IPS DF 6.9 (cell line): Measurements from ENCODE around the gene RBL1.
"Not testable (repeated sequence)": the region's sequence is repeated elsewhere in the genome, so short reads cannot be mapped to it uniquely, and the experiment has no call there.

ENCODE experiments used
- DNase-seq: peaks from one replicate; pipeline ENCODE4 v3.0.0-alpha.2; 2013; ENCODE audit warnings: low read depth, low spot score
- H3K27ac ChIP-seq: one replicate; pipeline ENCODE4 v1.5.1; 2013; ENCODE audit warnings: low read length, control low read depth
- H3K27me3 ChIP-seq: 2 replicates; pipeline ENCODE4 v1.6.1; 2013; ENCODE audit warnings: mild to moderate bottlenecking, low read length; ENCODE audit not compliant: control insufficient read depth, insufficient read depth
- H3K36me3 ChIP-seq: 2 replicates; pipeline ENCODE4 v1.6.1; 2013; ENCODE audit warnings: low read length; ENCODE audit not compliant: control insufficient read depth, insufficient read depth
- H3K4me1 ChIP-seq: 2 replicates; pipeline ENCODE4 v1.6.1; 2013; ENCODE audit warnings: low read length; ENCODE audit not compliant: control insufficient read depth, insufficient read depth
- H3K4me3 ChIP-seq: 2 replicates; pipeline ENCODE4 v1.5.1; 2013; ENCODE audit warnings: mild to moderate bottlenecking, low read length
- H3K9me3 ChIP-seq: 2 replicates; pipeline ENCODE4 v1.6.1; 2013; ENCODE audit warnings: low read length, inconsistent platforms; ENCODE audit not compliant: control insufficient read depth, insufficient read depth
- WGBS: extraction: QIAGEN DNeasy Blood & Tissue Kit; methylation state at CpG from one replicate; pipeline ENCODE4 v1.1.7; 2013; ENCODE audit warnings: mixed read lengths, missing lambda C conversion rate; ENCODE audit not compliant: insufficient read length, insufficient coverage; 5-methylcytosine and 5-hydroxymethylcytosine counted together

The RBL1 gene

GRCh38 chr20:37095599-37096414 lies at the start of gene RBL1:
TSS of gene RBL1 (minus strand) at chr20:37095997. CDS start at chr20:37095928, 69 bp downstream.
- WGBS, result no CpG with 5 or more reads among the region's 58 CpGs

GRCh38 chr20:37144856-37145404 lies 49.1 kb upstream of the RBL1 start:
- Histone ChIP-seq H3K27ac (no peak overlapping the region), H3K4me1 (no peaks in the 10 kb centered on the region), H3K27me3 (no peaks in the 10 kb centered on the region), H3K4me3 (no peak overlapping the region), H3K9me3 (no peaks in the 10 kb centered on the region), H3K36me3 (no peaks in the 10 kb centered on the region)
- no peak for DNase-seq
- WGBS, result no CpG with 5 or more reads among the region's 8 CpGs

More at GRCh38 chr20:37095599-37096414, at the start of gene RBL1:
- Histone ChIP-seq H3K4me3 (peak within 1 kb of the TSS; percentile 60; the same call in 1 of the 2 replicates), H3K27me3 (no peaks in the 10 kb centered on the region), H3K9me3 (no peaks in the 10 kb centered on the region), H3K36me3 (no peaks in the 10 kb centered on the region), H3K27ac (no peak within 1 kb of the TSS), H3K4me1 (no peaks in the 10 kb centered on the region)
- peak; percentile 72 for DNase-seq

- WGBS, result no CpG with 5 or more reads among the region's 3 CpGs
- no peak for DNase-seq
These were observed 46.9 kb upstream of the RBL1 start for GRCh38 chr20:37142708-37143107.

GRCh38 chr20:37137547-37137946 lies 41.8 kb upstream of the RBL1 start:
- no peak for DNase-seq
- WGBS, result no CpG with 5 or more reads among the region's 4 CpGs
- Histone ChIP-seq H3K27me3 (no peaks in the 10 kb centered on the region), H3K4me3 (no peak overlapping the region), H3K27ac (no peak overlapping the region), H3K36me3 (no peaks in the 10 kb centered on the region), H3K9me3 (no peaks in the 10 kb centered on the region), H3K4me1 (no peaks in the 10 kb centered on the region)

More at GRCh38 chr20:37142708-37143107, 46.9 kb upstream of the RBL1 start:
- H3K27ac ChIP-seq, result no peak overlapping the region
- H3K27me3 ChIP-seq, result no peaks in the 10 kb centered on the region
- no peak overlapping the region for H3K4me3 ChIP-seq
- no peaks in the 10 kb centered on the region for H3K36me3 ChIP-seq
- H3K9me3 ChIP-seq, result no peaks in the 10 kb centered on the region
- no peaks in the 10 kb centered on the region for H3K4me1 ChIP-seq

- Histone ChIP-seq H3K36me3 (no peaks in the 10 kb centered on the region), H3K9me3 (no peaks in the 10 kb centered on the region), H3K27me3 (no peaks in the 10 kb centered on the region), H3K27ac (no peak overlapping the region), H3K4me1 (no peaks in the 10 kb centered on the region), H3K4me3 (no peak overlapping the region)
- WGBS, result no CpG with 5 or more reads among the region's 2 CpGs
- DNase-seq, result no peak
These were observed 38.2 kb upstream of the RBL1 start for GRCh38 chr20:37133952-37134351.

- Histone ChIP-seq H3K9me3 (no peaks in the 10 kb centered on the region), H3K27ac (no peak overlapping the region), H3K36me3 (no peaks in the 10 kb centered on the region), H3K4me3 (no peak overlapping the region), H3K27me3 (no peaks in the 10 kb centered on the region), H3K4me1 (no peaks in the 10 kb centered on the region)
- no peak for DNase-seq
- WGBS, result no CpG with 5 or more reads among the region's 3 CpGs
These were observed 35.7 kb upstream of the RBL1 start for GRCh38 chr20:37131486-37131885.

- H3K4me3 ChIP-seq, result no peak overlapping the region
- no peaks in the 10 kb centered on the region for H3K36me3 ChIP-seq
- H3K27me3 ChIP-seq, result no peaks in the 10 kb centered on the region
- no peak overlapping the region for H3K27ac ChIP-seq
- H3K9me3 ChIP-seq, result no peaks in the 10 kb centered on the region
- WGBS, result no CpG with 5 or more reads among the region's 3 CpGs
- H3K4me1 ChIP-seq, result no peaks in the 10 kb centered on the region
- no peak for DNase-seq
These were observed 33.0 kb upstream of the RBL1 start for GRCh38 chr20:37128803-37129202.

- H3K4me3 ChIP-seq, H3K9me3 ChIP-seq, H3K27ac ChIP-seq, DNase-seq, H3K36me3 ChIP-seq, H3K27me3 ChIP-seq, H3K4me1 ChIP-seq: not testable (repeated sequence)
- WGBS, result no CpG with 5 or more reads among the region's 30 CpGs
These were observed 30.5 kb upstream of the RBL1 start for GRCh38 chr20:37126290-37126689.

- Histone ChIP-seq H3K27ac (no peak overlapping the region), H3K36me3 (no peaks in the 10 kb centered on the region), H3K27me3 (no peaks in the 10 kb centered on the region), H3K4me3 (no peak overlapping the region), H3K9me3 (no peaks in the 10 kb centered on the region), H3K4me1 (no peaks in the 10 kb centered on the region)
- DNase-seq, result no peak
- WGBS, result no CpG with 5 or more reads among the region's 6 CpGs
These were observed 27.6 kb upstream of the RBL1 start for GRCh38 chr20:37123441-37123840.

GRCh38 chr20:37120497-37120896 lies 24.7 kb upstream of the RBL1 start:
- H3K9me3 ChIP-seq, result no peaks in the 10 kb centered on the region
- no peak for DNase-seq
- H3K36me3 ChIP-seq, result no peaks in the 10 kb centered on the region
- WGBS, result no CpG with 5 or more reads among the region's 4 CpGs
- no peak overlapping the region for H3K4me3 ChIP-seq
- H3K27ac ChIP-seq, result no peak overlapping the region
- no peaks in the 10 kb centered on the region for H3K27me3 ChIP-seq
- H3K4me1 ChIP-seq, result no peaks in the 10 kb centered on the region
